ENCODE data around the gene SLC36A2.

Gene SLC36A2

DNA sequence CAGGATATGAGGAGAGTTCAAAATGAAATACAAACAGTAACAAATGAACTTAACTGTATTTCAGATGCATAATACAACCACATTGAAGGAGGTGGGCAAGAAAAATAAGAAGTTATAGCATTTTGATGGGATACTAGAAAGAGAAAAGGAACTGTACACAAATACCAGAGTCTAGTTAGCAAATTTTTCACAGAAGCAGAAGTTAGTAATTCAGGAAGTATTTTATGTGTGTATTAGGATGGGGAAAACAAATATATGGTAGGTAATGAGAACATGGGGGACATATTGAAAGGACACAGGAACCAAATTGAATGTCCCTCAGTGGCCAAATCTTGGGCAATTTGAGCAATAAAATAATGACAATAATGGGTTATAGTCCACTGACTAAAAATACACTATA is 76.0 kb downstream of the SLC36A2 start:
- H3K23ac ChIP-seq (ENCODE audit: low read length), result no peak overlapping the region
- H3K36me3 ChIP-seq (ENCODE audit: control insufficient read depth, insufficient read depth, low read length), result peaks cover 1% of the 10 kb centered on the region
- H3K79me1 ChIP-seq (ENCODE audit: low read length), result no peaks in the 10 kb centered on the region
- no peak overlapping the region for H2BK15ac ChIP-seq (replicated peaks; ENCODE audit: low read depth)
- no peak overlapping the region for H4K8ac ChIP-seq (ENCODE audit: low read depth, low read length)
- H3K9ac ChIP-seq (ENCODE audit: low read length), result no peak overlapping the region
- H2AK5ac ChIP-seq (ENCODE audit: low read length), result no peak overlapping the region
- no peaks in the 10 kb centered on the region for H3K79me2 ChIP-seq (ENCODE audit: control insufficient read depth, insufficient read depth, low read length)
- H3K56ac ChIP-seq (ENCODE audit: low read length), result no peak overlapping the region
- H3K4me2 ChIP-seq (ENCODE audit: low read length), result no peak overlapping the region
- H4K5ac ChIP-seq (ENCODE audit: low read length), result no peak overlapping the region
- H3K27ac ChIP-seq (ENCODE audit: low read depth, low read length), result no peak overlapping the region
- H2BK5ac ChIP-seq (ENCODE audit: low read length), result no peak overlapping the region
- H3K4ac ChIP-seq (ENCODE audit: low read depth, low read length), result no peak overlapping the region
- H2BK120ac ChIP-seq (ENCODE audit: low read depth, low read length), result no peak overlapping the region
- no peaks in the 10 kb centered on the region for H3K27me3 ChIP-seq (ENCODE audit: insufficient read depth, low read length, poor library complexity)
- no peak for DNase-seq
- no peak overlapping the region for H3K18ac ChIP-seq (ENCODE audit: low read length)
- no peak overlapping the region for H3K4me3 ChIP-seq (ENCODE audit: low read length)
- no peaks in the 10 kb centered on the region for H3K4me1 ChIP-seq (ENCODE audit: control insufficient read depth, low read depth, low read length)

DNA sequence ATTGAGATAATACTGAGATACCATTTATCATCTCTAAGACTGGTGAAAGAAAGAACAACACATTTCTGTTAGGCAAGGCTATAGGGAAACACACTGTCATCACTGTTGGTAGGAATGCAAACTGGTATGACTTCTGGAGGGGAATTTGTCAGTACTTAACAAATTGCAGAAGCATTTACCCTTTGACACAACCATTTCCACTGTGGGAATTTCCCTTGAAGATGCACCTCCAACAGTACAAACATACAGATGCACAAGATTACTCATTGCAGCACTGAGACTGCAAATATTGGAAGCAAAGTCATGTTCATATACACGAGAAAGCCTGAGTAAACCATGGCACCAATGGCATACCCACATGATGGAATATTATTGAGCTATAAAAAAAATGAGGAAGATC is 76.8 kb downstream of the SLC36A2 start:
- Histone ChIP-seq H3K23ac (ENCODE audit: low read length) (no peak overlapping the region), H4K5ac (ENCODE audit: low read length) (no peak overlapping the region), H3K27ac (ENCODE audit: low read depth, low read length) (no peak overlapping the region), H3K56ac (ENCODE audit: low read length) (no peak overlapping the region), H3K79me2 (ENCODE audit: control insufficient read depth, insufficient read depth, low read length) (no peaks in the 10 kb centered on the region), H3K9ac (ENCODE audit: low read length) (no peak overlapping the region), H4K8ac (ENCODE audit: low read depth, low read length) (no peak overlapping the region), H2AK5ac (ENCODE audit: low read length) (no peak overlapping the region), H2BK15ac (replicated peaks; ENCODE audit: low read depth) (no peak overlapping the region), H3K4me1 (ENCODE audit: control insufficient read depth, low read depth, low read length) (no peaks in the 10 kb centered on the region), H3K27me3 (ENCODE audit: insufficient read depth, low read length, poor library complexity) (no peaks in the 10 kb centered on the region), H2BK120ac (ENCODE audit: low read depth, low read length) (no peak overlapping the region), H3K4ac (ENCODE audit: low read depth, low read length) (no peak overlapping the region), H3K79me1 (ENCODE audit: low read length) (no peaks in the 10 kb centered on the region), H3K18ac (ENCODE audit: low read length) (no peak overlapping the region), H2BK5ac (ENCODE audit: low read length) (no peak overlapping the region), H3K4me2 (ENCODE audit: low read length) (no peak overlapping the region), H3K36me3 (ENCODE audit: control insufficient read depth, insufficient read depth, low read length) (peaks cover 1% of the 10 kb centered on the region), H3K4me3 (ENCODE audit: low read length) (no peak overlapping the region)
- WGBS (ENCODE audit: extremely low coverage, insufficient coverage, low lambda C conversion rate), result no CpG with 5 or more reads among the region's 1 CpG
- DNase-seq, result no peak

DNA sequence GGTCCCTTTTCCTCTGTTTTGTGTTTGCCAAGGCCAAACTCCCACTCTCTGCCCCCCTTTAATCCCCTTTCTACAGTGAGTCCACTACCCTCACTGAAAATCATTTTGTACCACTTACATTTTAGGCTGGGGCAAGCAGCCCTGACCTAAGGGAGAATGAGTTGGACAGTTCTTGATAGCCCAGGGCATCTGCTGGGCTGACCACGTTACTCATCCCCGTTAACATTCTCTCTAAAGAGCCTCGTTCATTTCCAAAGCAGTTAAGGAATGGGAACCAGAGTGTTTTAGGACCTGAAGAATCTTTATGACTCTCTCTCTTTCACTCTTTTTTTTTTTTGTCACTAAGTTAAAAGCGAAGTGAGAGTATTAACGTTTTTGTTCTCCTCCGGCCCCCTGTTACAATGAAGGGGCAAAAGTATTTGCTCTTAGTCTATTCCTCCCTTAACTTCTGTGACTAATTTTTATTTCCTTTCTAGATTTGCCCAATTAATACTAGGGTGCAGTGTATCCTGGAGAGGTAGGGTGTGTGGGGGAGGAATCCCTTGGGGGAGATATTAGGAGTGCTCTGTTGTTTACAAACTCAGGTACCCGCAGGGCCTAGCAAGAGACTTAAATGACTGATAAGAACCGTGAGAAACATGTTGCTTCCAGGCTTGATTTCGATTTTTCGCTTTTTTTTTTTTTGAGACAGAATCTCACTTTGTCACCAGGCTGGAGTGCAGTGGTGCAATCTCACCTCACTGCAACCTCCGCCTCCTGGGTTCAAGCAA is 79.7 kb downstream of the SLC36A2 start:
- Histone ChIP-seq H3K27ac (ENCODE audit: low read depth, low read length) (no peak overlapping the region), H4K8ac (ENCODE audit: low read depth, low read length) (no peak overlapping the region), H3K27me3 (ENCODE audit: insufficient read depth, low read length, poor library complexity) (no peaks in the 10 kb centered on the region), H3K23ac (ENCODE audit: low read length) (no peak overlapping the region), H2BK5ac (ENCODE audit: low read length) (no peak overlapping the region), H3K4me2 (ENCODE audit: low read length) (no peak overlapping the region), H2AK5ac (ENCODE audit: low read length) (no peak overlapping the region), H3K4me1 (ENCODE audit: control insufficient read depth, low read depth, low read length) (no peaks in the 10 kb centered on the region), H3K18ac (ENCODE audit: low read length) (no peak overlapping the region), H3K4me3 (ENCODE audit: low read length) (no peak overlapping the region), H3K79me2 (ENCODE audit: control insufficient read depth, insufficient read depth, low read length) (no peaks in the 10 kb centered on the region), H3K56ac (ENCODE audit: low read length) (no peak overlapping the region), H3K79me1 (ENCODE audit: low read length) (no peaks in the 10 kb centered on the region), H2BK15ac (replicated peaks; ENCODE audit: low read depth) (no peak overlapping the region), H3K4ac (ENCODE audit: low read depth, low read length) (no peak overlapping the region), H3K36me3 (ENCODE audit: control insufficient read depth, insufficient read depth, low read length) (peaks cover 1% of the 10 kb centered on the region), H4K5ac (ENCODE audit: low read length) (no peak overlapping the region), H2BK120ac (ENCODE audit: low read depth, low read length) (no peak overlapping the region), H3K9ac (ENCODE audit: low read length) (no peak overlapping the region)
- no CpG with 5 or more reads among the region's 11 CpGs for WGBS (ENCODE audit: extremely low coverage, insufficient coverage, low lambda C conversion rate)
- no peak for DNase-seq

Data from mesendoderm (in vitro differentiated cells).